ENCODE results near the gene PLAAT2. TPM values are rescaled to one million over a fixed set of nuclear protein-coding genes. Genes with fewer than 3 reads are reported as not detected.
"Not testable (repeated sequence)": the region's sequence is repeated elsewhere in the genome, so short reads cannot be mapped to it uniquely, and the experiment has no call there.

Gene PLAAT2
- total RNA-seq, 1 donor from 2014 or later, result not detected

GRCh38 chr11:63549411-63549810 lies 13.8 kb downstream of the PLAAT2 start:
- no peak for DNase-seq (ENCODE audit: low read depth)

- no peak for DNase-seq (ENCODE audit: low read depth)
Measured at GRCh38 chr11:63548178-63548577, 15.0 kb downstream of the PLAAT2 start.

- peak; percentile 62 for DNase-seq (ENCODE audit: low read depth)
Measured at GRCh38 chr11:63547061-63547460, 16.1 kb downstream of the PLAAT2 start.

- no peak for DNase-seq (ENCODE audit: low read depth)
Measured at GRCh38 chr11:63543711-63544110, 19.5 kb downstream of the PLAAT2 start.

- not testable (repeated sequence) for DNase-seq (ENCODE audit: low read depth)
Measured at GRCh38 chr11:63542506-63542905, 20.7 kb downstream of the PLAAT2 start.

- peak; percentile 85 for DNase-seq (ENCODE audit: low read depth)
Measured at GRCh38 chr11:63537293-63538101, 25.7 kb downstream of the PLAAT2 start.

GRCh38 chr11:63536669-63537292 lies 26.4 kb downstream of the PLAAT2 start, which contains the start of gene PLAAT4:
Gene PLAAT4, plus strand, starts transcription at chr11:63536808. Its CDS starts 61 bp downstream, at chr11:63536869.
- peak; percentile 81 for DNase-seq (ENCODE audit: low read depth)

GRCh38 chr11:63535734-63536133 lies 27.4 kb downstream of the PLAAT2 start:
- peak; percentile 30 for DNase-seq (ENCODE audit: low read depth)

GRCh38 chr11:63534895-63535461 lies 28.2 kb downstream of the PLAAT2 start:
- no peak for DNase-seq (ENCODE audit: low read depth)

- no peak for DNase-seq (ENCODE audit: low read depth)
Measured at GRCh38 chr11:63534076-63534475, 29.1 kb downstream of the PLAAT2 start.

- no peak for DNase-seq (ENCODE audit: low read depth)
Measured at GRCh38 chr11:63532799-63533475, 30.2 kb downstream of the PLAAT2 start.

GRCh38 chr11:63532117-63532516 lies 31.1 kb downstream of the PLAAT2 start:
- peak; percentile 25 for DNase-seq (ENCODE audit: low read depth)

- peak; percentile 99 for DNase-seq (ENCODE audit: low read depth)
Measured at GRCh38 chr11:63531074-63531792, 31.9 kb downstream of the PLAAT2 start.

GRCh38 chr11:63530021-63530420 lies 33.2 kb downstream of the PLAAT2 start:
- no peak for DNase-seq (ENCODE audit: low read depth)

GRCh38 chr11:63529373-63529772 lies 33.8 kb downstream of the PLAAT2 start:
- DNase-seq (ENCODE audit: low read depth), result not testable (repeated sequence)

GRCh38 chr11:63528729-63529278 lies 34.4 kb downstream of the PLAAT2 start:
- not testable (repeated sequence) for DNase-seq (ENCODE audit: low read depth)

GRCh38 chr11:63528156-63528555 lies 35.0 kb downstream of the PLAAT2 start:
- DNase-seq (ENCODE audit: low read depth), result not testable (repeated sequence)

GRCh38 chr11:63527667-63528066 lies 35.5 kb downstream of the PLAAT2 start:
- no peak for DNase-seq (ENCODE audit: low read depth)

- no peak for DNase-seq (ENCODE audit: low read depth)
Measured at GRCh38 chr11:63523151-63523550, 40.0 kb downstream of the PLAAT2 start.

GRCh38 chr11:63521896-63522295 lies 41.3 kb downstream of the PLAAT2 start:
- DNase-seq (ENCODE audit: low read depth), result no peak

- DNase-seq (ENCODE audit: low read depth), result no peak
Measured at GRCh38 chr11:63520606-63521170, 42.5 kb downstream of the PLAAT2 start.

Data from renal cortical epithelial cell (primary cell).